K562 (cell line): ENCODE results near the gene UBL7. TPM values are rescaled to one million over a fixed set of nuclear protein-coding genes. Genes with fewer than 3 reads are reported as not detected.

ENCODE experiments used
- ATAC-seq: fragments of 200-7000 bp; cut with Tn5 transposase; 3 replicates; pipeline ENCODE4 v1.9.1; 2020; ENCODE audit warnings: moderate library complexity
- BruUV-seq: library from RNA; stranded (reverse); fragments of 400-500 nt; replicated peaks from 2 replicates; lab custom pipeline; 2021; lab: Mats Ljungman, UMichigan
- CTCF ChIA-PET: fragments of 300-600 bp; formaldehyde crosslinking; extraction: SDS; loops from one replicate; lab custom pipeline; 2021; ENCODE audit warnings: low intra/inter-chr PET ratio; lab: Yijun Ruan, JAX
- POLR2A ChIA-PET: fragments of 300-600, 350-650 bp; sonication (Branson Sonifier 250); formaldehyde crosslinking; extraction: SDS; loops from one replicate; lab custom pipeline; 2021; ENCODE audit warnings: antibody characterized with exemption, inconsistent platforms; lab: Yijun Ruan, JAX
- DNase-seq, 4 experiments: peaks; one replicate each; pipeline versions ENCODE4 v3.0.0 to v3.0.0-alpha.2; 2011 to 2018; ENCODE audit warnings: low spot score in 3 of 4, mixed read lengths in 3 of 4; ENCODE audit errors: extremely low read depth in 1 of 4
- FAIRE-seq: peaks from 2 replicates; lab custom pipeline; 2011; peaks lifted over from hg19 to GRCh38; lab: Jason Lieb, UNC
- H2AFZ ChIP-seq: 2 replicates; pipeline ENCODE4 v1.6.0; 2011; ENCODE audit warnings: low read depth, low read length, control low read depth, inconsistent platforms
- H3K27ac ChIP-seq: fragments of 200-600 bp; 3 replicates; pipeline ENCODE4 v1.8.0; 2011; ENCODE audit warnings: low read depth, mild to moderate bottlenecking, control low read depth, inconsistent platforms, low read length, moderate library complexity, mixed read lengths; ENCODE audit errors: extremely low read depth
- H3K27me3 ChIP-seq, 2 experiments: fragments of 300-600 bp in 1 of 2; 2 replicates in 1 of 2; 3 replicates in 1 of 2; pipeline versions ENCODE4 v1.6.0 to v1.8.0; 2011; ENCODE audit warnings: inconsistent platforms in 2 of 2, low read length in 2 of 2, mild to moderate bottlenecking in 1 of 2, mixed read lengths in 1 of 2, moderate library complexity in 1 of 2; ENCODE audit not compliant: control insufficient read depth in 2 of 2, insufficient read depth in 2 of 2
- H3K36me3 ChIP-seq: fragments of 300-600 bp; 3 replicates; pipeline ENCODE4 v1.8.0; 2011; ENCODE audit warnings: mild to moderate bottlenecking, low read length, inconsistent platforms; ENCODE audit not compliant: control insufficient read depth, insufficient read depth
- H3K4me1 ChIP-seq, 2 experiments: fragments of 200-600 bp in 1 of 2; replicated peaks in 1 of 2; 2 replicates in 1 of 2; 3 replicates in 1 of 2; pipeline versions ENCODE4 v1.5.1 to v1.8.0; 2011; ENCODE audit warnings: inconsistent platforms in 2 of 2, low read length in 2 of 2, mild to moderate bottlenecking in 1 of 2, mixed read lengths in 1 of 2, moderate library complexity in 1 of 2; ENCODE audit not compliant: control insufficient read depth in 2 of 2, insufficient read depth in 2 of 2
- H3K4me2 ChIP-seq: 2 replicates; pipeline ENCODE4 v1.6.1; 2011; ENCODE audit warnings: low read length, control low read depth, inconsistent platforms, mixed read lengths; ENCODE audit not compliant: insufficient read depth
- H3K4me3 ChIP-seq: fragments of 200-600 bp; sonication (generic), shearing (Covaris generic); 2 replicates; pipeline ENCODE4 v1.5.1; 2016; ENCODE audit warnings: control low read depth, inconsistent platforms
- H3K79me2 ChIP-seq: fragments of 200-600 bp; 3 replicates; pipeline ENCODE4 v1.8.0; 2011; ENCODE audit warnings: low read length, inconsistent platforms; ENCODE audit not compliant: control insufficient read depth, insufficient read depth
- H3K9ac ChIP-seq, 2 experiments: 2 replicates each; pipeline versions ENCODE4 v1.6.0 to v1.6.1; 2011; ENCODE audit warnings: low read depth in 2 of 2, low read length in 2 of 2, control low read depth in 1 of 2, inconsistent platforms in 1 of 2, mild to moderate bottlenecking in 1 of 2, mixed read lengths in 1 of 2; ENCODE audit not compliant: insufficient read depth in 1 of 2
- H3K9me1 ChIP-seq: one replicate; pipeline ENCODE4 v1.6.0; 2011; ENCODE audit warnings: inconsistent platforms, mild to moderate bottlenecking, low read length, moderate library complexity; ENCODE audit not compliant: control insufficient read depth, insufficient read depth
- H3K9me3 ChIP-seq: replicated peaks from 2 replicates; pipeline ENCODE4 v1.5.1; 2011; ENCODE audit warnings: low read depth, low read length, inconsistent platforms; ENCODE audit not compliant: control insufficient read depth, insufficient read depth
- H4K20me1 ChIP-seq: replicated peaks from 2 replicates; pipeline ENCODE4 v1.6.1; 2011; ENCODE audit warnings: low read length, inconsistent platforms, mixed read lengths; ENCODE audit not compliant: control insufficient read depth, insufficient read depth
- BCOR ChIP-seq: fragments of 450-650 bp; IDR thresholded peaks from 2 replicates; pipeline ENCODE4 v1.6.1; 2016
- BMI1 ChIP-seq: fragments of 150-350 bp; IDR thresholded peaks from 2 replicates; pipeline ENCODE4 v1.6.1; 2014; ENCODE audit warnings: low read length
- EGR1 ChIP-seq: fragments of 450-650 bp; conservative IDR thresholded peaks from 2 replicates; pipeline ENCODE4 v1.6.1; 2017; ENCODE audit warnings: mild to moderate bottlenecking
- ESRRB ChIP-seq: fragments of 250-450 bp; sonication (Bioruptor Pico); IDR thresholded peaks from 2 replicates; pipeline ENCODE4 v1.5.0; 2020; ENCODE audit warnings: mild to moderate bottlenecking, moderate library complexity, borderline replicate concordance
- GTF2E2 ChIP-seq: fragments of 200-800 bp; sonication (Bioruptor generic); IDR thresholded peaks from 2 replicates; pipeline ENCODE4 v1.6.1; 2016; ENCODE audit warnings: missing genetic modification characterization, missing compliant biosample characterization
- MED1 ChIP-seq: sonication (generic); formaldehyde crosslinking; IDR thresholded peaks from 2 replicates; pipeline ENCODE4 v1.8.1; 2023; ENCODE audit warnings: missing genetic modification reagents, borderline replicate concordance
- MEF2A ChIP-seq: IDR thresholded peaks from 2 replicates; pipeline ENCODE4 v1.6.1; 2011; ENCODE audit warnings: low read depth, mild to moderate bottlenecking, low read length, moderate library complexity; ENCODE audit not compliant: control insufficient read depth
- PCBP1 ChIP-seq: fragments of 200-400 bp; formaldehyde crosslinking; IDR thresholded peaks from 2 replicates; pipeline ENCODE4 v1.6.1; 2018; ENCODE audit warnings: mild to moderate bottlenecking, low read depth, low read length; ENCODE audit not compliant: poor library complexity, severe bottlenecking
- PRMT5 ChIP-seq: sonication (generic); formaldehyde crosslinking; IDR thresholded peaks from 2 replicates; pipeline ENCODE4 v1.5.0; 2020; ENCODE audit warnings: missing genetic modification reagents
- PTRF ChIP-seq: fragments of 450-650 bp; IDR thresholded peaks from 2 replicates; pipeline ENCODE4 v1.6.1; 2016; ENCODE audit warnings: mild to moderate bottlenecking, missing genetic modification characterization, missing compliant biosample characterization
- SIX5 ChIP-seq, 2 experiments: IDR thresholded peaks; 2 replicates each; pipeline ENCODE4 v1.6.1; 2011; ENCODE audit warnings: low read length in 2 of 2, borderline replicate concordance in 1 of 2, low read depth in 1 of 2, mild to moderate bottlenecking in 1 of 2, moderate library complexity in 1 of 2; ENCODE audit not compliant: insufficient read depth in 1 of 2
- SPI1 ChIP-seq: IDR thresholded peaks from 2 replicates; pipeline ENCODE4 v1.6.1; 2011; ENCODE audit warnings: low read depth, low read length, control low read depth, borderline replicate concordance
- THRA ChIP-seq: fragments of 450-650 bp; IDR thresholded peaks from 2 replicates; pipeline ENCODE4 v1.6.1; 2017; ENCODE audit warnings: mild to moderate bottlenecking, moderate library complexity
- ZEB2 ChIP-seq: fragments of 450-650 bp; IDR thresholded peaks from 2 replicates; pipeline ENCODE4 v1.6.1; 2016
- ZNF253 ChIP-seq: fragments of 250-450 bp; sonication (Bioruptor Pico); conservative IDR thresholded peaks from 2 replicates; pipeline ENCODE4 v1.6.1; 2021; ENCODE audit warnings: mild to moderate bottlenecking
- ZNF695 ChIP-seq: fragments of 450-650 bp; formaldehyde crosslinking; IDR thresholded peaks from 2 replicates; pipeline ENCODE4 v1.4.0; 2020; ENCODE audit warnings: mild to moderate bottlenecking, moderate library complexity
- ZNF75A ChIP-seq: fragments of 450-650 bp; formaldehyde crosslinking; IDR thresholded peaks from 2 replicates; pipeline ENCODE4 v1.4.0; 2020; ENCODE audit warnings: mild to moderate bottlenecking
- WGBS: fragments of 100-300 bp; shearing (Covaris generic); methylation state at CpG from one replicate; pipeline ENCODE4 v1.1.6; 2016; ENCODE audit warnings: low coverage, mixed read lengths; ENCODE audit not compliant: insufficient coverage; ENCODE audit errors: missing lambda C conversion rate; 5-methylcytosine and 5-hydroxymethylcytosine counted together
- in situ Hi-C: fragments of 300-500 bp; cut with MboI; formaldehyde crosslinking; loops from 4 replicates; pipeline ENCODE4 v1.15.0; 2018; ENCODE audit warnings: inconsistent platforms, mixed read lengths
- intact Hi-C: fragments of 100-400 bp; cut with micrococcal nuclease; formaldehyde crosslinking; loops from 2 replicates; pipeline ENCODE4 v1.14.2; 2022
- polyA plus RNA-seq, 8 experiments: library from polyadenylated mRNA; depleted of rRNA in 4 of 8; stranded (reverse) in 5 of 8; unstranded in 3 of 8; fragments of >200 nt; fragmentation: Nextera tagmentation in 2 of 8; fragmentation: Illumina TruSeq in 1 of 8; extraction: Ambion mirVana in 2 of 8; extraction: Trizol in 1 of 8; gene quantifications; 2 replicates each; pipeline versions ENCODE4 v1.2.1 to v1.2.3, GENCODE V29; 2011 to 2014; ENCODE audit warnings: inconsistent platforms in 1 of 8, missing spikeins in 1 of 8
- total RNA-seq, 7 experiments: library from RNA; depleted of rRNA in 6 of 7; stranded (reverse); fragments of >200 nt in 6 of 7; fragmentation: Illumina TruSeq in 2 of 7; extraction: Trizol in 2 of 7; gene quantifications; 2 replicates each; pipeline versions ENCODE4 v1.2.1 to v1.2.3, GENCODE V29; 2011 to 2021; ENCODE audit warnings: low replicate concordance in 1 of 7

Gene UBL7
- total and polyA plus RNA-seq, 9 of the 15 experiments (the other 6 are each of a cell fraction or from before 2014, with no cell fraction given) = 19.2 to 63.4 (median 44.9) TPM

GRCh38 chr15:74403991-74404563 lies 56.9 kb downstream of the UBL7 start:
- ChIA-PET POLR2A (interaction anchor here (0.6 to 1.2 kb wide), 3 partner anchors 23 to 30 kb away, joined by 3 to 4 read pairs (median 4); partner anchors contain the start of gene SEMA7A), CTCF (no interaction called here)
- peak overlapping the region in 1 of 2 experiments; percentile 78; a peak in 2 of 4 replicates for H3K9ac ChIP-seq
- H2AFZ ChIP-seq = peak overlapping the region; percentile 34
- no peak for FAIRE-seq
- no peaks in the 10 kb centered on the region for H4K20me1 ChIP-seq
- TF ChIP-seq SPI1 (peak; percentile 48; the same call in 1 of the 2 replicates), EGR1 (0 out of 2 replicates have a peak, but pooled peaks have one; percentile 48), MEF2A (peak; percentile 70; the same call in 1 of the 2 replicates), BCOR (no peak)
- no peak for DNase-seq
- no peak overlapping the region for H3K4me3 ChIP-seq
- in situ Hi-C loops (no loop called here), intact Hi-C loops (no loop called here)
- H3K4me1 ChIP-seq = peaks cover 62 to 67% of the 10 kb centered on the region in 2 experiments
- 28% methylated on average over 16 of the region's 16 CpGs for WGBS
- no peaks in the 10 kb centered on the region for H3K36me3 ChIP-seq
- no peak overlapping the region; the same call in 1 of the 2 replicates for H3K4me2 ChIP-seq
- BruUV-seq = no TSS peak
- no peaks in the 10 kb centered on the region for H3K9me1 ChIP-seq
- H3K27me3 ChIP-seq = no peaks in the 10 kb centered on the region
- H3K79me2 ChIP-seq = no peaks in the 10 kb centered on the region
- ATAC-seq = 0 out of 3 replicates have a peak, but pooled peaks have one; percentile 7
- no peaks in the 10 kb centered on the region for H3K9me3 ChIP-seq
- H3K27ac ChIP-seq = no peak overlapping the region

GRCh38 chr15:74403588-74403919 lies 57.4 kb downstream of the UBL7 start:
- H3K4me2 ChIP-seq = no peak overlapping the region; the same call in 1 of the 2 replicates
- no peaks in the 10 kb centered on the region for H4K20me1 ChIP-seq
- peak overlapping the region; percentile 34 for H2AFZ ChIP-seq
- peaks cover 58 to 65% of the 10 kb centered on the region in 2 experiments for H3K4me1 ChIP-seq
- no peaks in the 10 kb centered on the region for H3K36me3 ChIP-seq
- no peak for ATAC-seq
- H3K9ac ChIP-seq = peak overlapping the region in 1 of 2 experiments; percentile 78; a peak in 2 of 4 replicates
- WGBS = 56% methylated on average over 10 of the region's 10 CpGs
- DNase-seq = no peak
- intact Hi-C loops = no loop called here
- H3K79me2 ChIP-seq = no peaks in the 10 kb centered on the region
- no peak overlapping the region for H3K4me3 ChIP-seq
- ChIA-PET CTCF (no interaction called here), POLR2A (interaction anchor here (0.6 to 1.2 kb wide), 4 partner anchors 23 to 38 kb away, joined by 3 to 4 read pairs (median 4); partner anchors contain the start of gene SEMA7A)
- BruUV-seq = no TSS peak
- H3K9me3 ChIP-seq = no peaks in the 10 kb centered on the region
- no peaks in the 10 kb centered on the region for H3K9me1 ChIP-seq
- no peak overlapping the region for H3K27ac ChIP-seq
- in situ Hi-C loops = no loop called here
- FAIRE-seq = no peak
- H3K27me3 ChIP-seq = no peaks in the 10 kb centered on the region
- TF ChIP-seq ESRRB (CRISPR knock-in tag) (no peak), SIX5 (IDR thresholded peaks at IDR 0.05; ENCODE audit: borderline replicate concordance in 1 of 2, insufficient read depth in 1 of 2, low read depth in 1 of 2, low read length in 2 of 2) (no peak), BMI1 (no peak), PTRF (tag) (no peak), MED1 (CRISPR knock-in tag) (no peak), THRA (no peak), ZNF695 (no peak), ZNF253 (CRISPR knock-in tag) (no peak), PRMT5 (CRISPR knock-in tag) (no peak), GTF2E2 (tag) (no peak), ZEB2 (no peak), ZNF75A (CRISPR knock-in tag) (no peak), PCBP1 (no peak)
